GM19025 (cell line): Measurements from ENCODE around the gene CEBPB.
"Not testable (repeated sequence)": the region's sequence is repeated elsewhere in the genome, so short reads cannot be mapped to it uniquely, and the experiment has no call there.

Experiments
- ATAC-seq: cut with Tn5 transposase; IDR thresholded peaks from one replicate; pipeline ENCODE4 v1.9.1; 2021; ENCODE audit warnings: mild to moderate bottlenecking, low read depth, moderate library complexity; ENCODE audit not compliant: unreplicated experiment

The CEBPB gene

DNA sequence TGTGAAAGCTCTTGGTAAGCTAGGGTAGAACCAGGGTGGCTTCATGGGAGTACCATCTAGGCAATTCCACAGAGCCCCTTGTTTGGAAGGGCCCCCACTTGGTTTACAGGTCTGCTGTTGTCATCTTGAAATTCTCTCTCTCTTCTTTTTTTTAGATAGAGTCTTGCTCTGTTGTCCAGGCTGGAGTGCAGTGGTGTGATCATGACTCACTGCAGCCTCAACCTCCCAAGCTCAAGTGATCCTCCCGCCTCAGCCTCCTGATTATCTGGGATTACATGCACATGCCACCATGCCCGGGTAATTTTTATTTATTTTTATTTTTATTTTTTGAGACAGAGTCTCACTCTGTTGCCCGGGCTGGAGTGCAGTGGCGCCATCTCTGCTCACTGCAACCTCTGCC lies 18.2 kb downstream of the CEBPB start:
- not testable (repeated sequence) for ATAC-seq

DNA sequence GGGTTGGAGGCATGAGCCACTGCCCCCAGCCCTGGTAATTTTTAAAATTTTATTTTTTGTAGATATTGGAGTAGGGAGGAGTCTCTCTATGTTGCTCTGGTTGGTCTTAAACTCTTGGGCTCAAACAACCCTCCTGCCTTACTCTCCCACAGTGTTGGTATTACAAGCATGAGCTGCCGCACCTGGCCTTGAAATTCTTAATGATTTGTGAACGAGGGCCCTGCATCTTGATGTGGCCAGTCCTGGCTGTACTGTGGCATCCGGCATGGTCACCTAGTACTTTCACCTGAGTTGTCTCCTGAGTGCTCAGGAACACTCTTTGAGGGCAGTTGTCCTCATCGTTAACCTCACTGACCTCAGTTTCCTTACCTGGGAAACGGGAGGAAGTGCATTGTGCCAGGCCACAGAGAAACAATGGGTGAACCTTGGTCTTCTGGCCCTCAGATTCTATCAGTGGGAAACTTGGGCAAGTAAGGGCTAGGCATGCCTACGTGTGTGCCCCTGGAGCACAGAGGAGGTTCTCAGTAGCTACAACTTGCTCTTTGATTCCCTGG lies 19.5 kb downstream of the CEBPB start:
- no peak for ATAC-seq

- ATAC-seq: no peak
Observed at GRCh38 chr20:50211091-50211490, 20.5 kb downstream of the CEBPB start.

DNA sequence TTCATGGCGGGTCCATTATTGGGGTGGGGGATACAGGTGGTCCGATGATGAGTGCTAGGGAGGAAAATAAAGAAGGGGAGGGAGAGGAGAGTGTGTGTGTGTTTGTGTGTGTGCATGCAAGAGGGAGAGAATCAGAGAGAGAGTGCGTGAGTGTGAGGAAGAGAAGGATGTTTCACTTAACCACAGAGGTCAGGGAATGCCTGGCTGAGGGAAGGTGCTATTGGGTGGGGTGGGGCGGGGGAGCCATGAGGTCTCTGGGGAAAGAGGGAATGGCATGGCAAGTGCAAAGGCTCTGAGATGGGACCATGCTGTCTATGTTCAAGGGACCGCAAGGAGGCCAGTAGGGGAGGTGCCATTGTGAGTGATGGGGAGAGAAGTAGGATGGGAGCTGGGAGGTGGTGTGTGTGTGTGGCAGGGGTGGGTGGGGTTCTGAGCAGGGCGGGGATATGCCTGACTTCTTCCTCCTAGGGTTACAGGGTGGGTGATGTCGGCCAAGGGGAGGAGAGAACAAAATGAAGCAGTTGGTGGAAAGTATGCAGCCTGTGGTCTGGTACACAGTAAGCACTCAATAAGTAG lies 23.0 kb downstream of the CEBPB start:
- no peak for ATAC-seq

- ATAC-seq: no peak
Observed at GRCh38 chr20:50214226-50215024, 23.8 kb downstream of the CEBPB start.

- ATAC-seq: no peak
Observed at GRCh38 chr20:50215101-50215690, 24.6 kb downstream of the CEBPB start.

GRCh38 chr20:50215926-50216325 lies 25.3 kb downstream of the CEBPB start:
- no peak for ATAC-seq

- no peak for ATAC-seq
Observed at GRCh38 chr20:50216543-50217206, 26.0 kb downstream of the CEBPB start.

DNA sequence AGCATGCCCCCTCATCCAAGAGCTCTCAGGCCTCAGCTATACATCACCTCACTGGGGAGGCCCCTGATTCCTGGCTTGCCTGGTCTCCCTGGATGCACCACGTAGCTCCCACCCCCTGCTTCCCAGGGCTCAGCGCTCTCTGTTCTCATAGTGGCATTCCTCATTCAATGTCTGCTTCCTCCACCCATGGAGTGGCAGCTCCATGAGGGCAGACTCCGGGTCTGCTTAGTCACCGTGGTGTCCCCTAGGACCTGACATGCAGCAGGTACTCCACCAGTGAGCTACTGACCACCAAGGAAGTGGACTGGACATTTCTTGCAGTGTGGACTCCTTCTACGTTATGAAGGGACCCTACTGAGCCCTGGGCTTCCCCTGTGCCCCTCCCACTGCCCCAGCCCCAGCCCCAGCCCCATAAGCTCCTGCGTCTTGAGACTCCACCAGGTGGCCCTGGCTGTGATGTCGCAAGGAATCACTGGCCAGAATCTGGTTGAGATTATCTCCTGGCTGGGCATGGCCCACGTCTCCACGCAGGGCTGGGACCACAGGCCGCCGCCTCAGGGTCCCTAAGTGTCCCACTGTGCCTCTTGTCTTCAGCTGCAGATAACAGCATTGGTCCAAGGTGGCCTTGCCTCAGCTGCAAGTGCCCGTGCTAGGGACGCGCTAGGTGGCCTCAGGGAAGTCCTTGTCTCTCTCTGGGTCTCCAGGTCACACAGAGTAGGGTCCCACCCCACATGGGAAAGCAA lies 26.7 kb downstream of the CEBPB start:
- no peak for ATAC-seq

DNA sequence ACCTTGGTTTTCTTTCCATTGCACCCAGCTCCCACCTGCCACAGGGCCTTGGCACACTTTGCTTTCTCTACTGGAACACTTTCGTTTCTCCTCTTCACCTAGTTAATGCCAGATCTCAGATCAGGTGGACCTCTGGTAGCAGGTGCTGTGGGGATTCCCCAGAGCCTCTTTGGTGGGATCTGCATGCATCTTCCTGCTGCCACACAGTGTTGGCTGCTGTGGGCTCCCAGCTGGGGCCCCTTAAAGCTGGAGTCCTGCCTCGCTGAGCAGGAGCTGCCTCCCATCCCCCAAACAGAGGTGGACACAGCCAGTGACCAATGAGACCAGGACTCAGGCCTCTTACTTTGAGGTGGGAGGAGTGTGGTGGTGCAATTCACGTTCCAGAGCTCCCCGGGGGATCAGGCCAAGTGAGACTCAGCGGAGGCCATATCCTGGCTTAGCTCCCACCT lies 28.4 kb downstream of the CEBPB start:
- ATAC-seq: no peak

- ATAC-seq: no peak
Observed at GRCh38 chr20:50219600-50219999, 29.0 kb downstream of the CEBPB start.

DNA sequence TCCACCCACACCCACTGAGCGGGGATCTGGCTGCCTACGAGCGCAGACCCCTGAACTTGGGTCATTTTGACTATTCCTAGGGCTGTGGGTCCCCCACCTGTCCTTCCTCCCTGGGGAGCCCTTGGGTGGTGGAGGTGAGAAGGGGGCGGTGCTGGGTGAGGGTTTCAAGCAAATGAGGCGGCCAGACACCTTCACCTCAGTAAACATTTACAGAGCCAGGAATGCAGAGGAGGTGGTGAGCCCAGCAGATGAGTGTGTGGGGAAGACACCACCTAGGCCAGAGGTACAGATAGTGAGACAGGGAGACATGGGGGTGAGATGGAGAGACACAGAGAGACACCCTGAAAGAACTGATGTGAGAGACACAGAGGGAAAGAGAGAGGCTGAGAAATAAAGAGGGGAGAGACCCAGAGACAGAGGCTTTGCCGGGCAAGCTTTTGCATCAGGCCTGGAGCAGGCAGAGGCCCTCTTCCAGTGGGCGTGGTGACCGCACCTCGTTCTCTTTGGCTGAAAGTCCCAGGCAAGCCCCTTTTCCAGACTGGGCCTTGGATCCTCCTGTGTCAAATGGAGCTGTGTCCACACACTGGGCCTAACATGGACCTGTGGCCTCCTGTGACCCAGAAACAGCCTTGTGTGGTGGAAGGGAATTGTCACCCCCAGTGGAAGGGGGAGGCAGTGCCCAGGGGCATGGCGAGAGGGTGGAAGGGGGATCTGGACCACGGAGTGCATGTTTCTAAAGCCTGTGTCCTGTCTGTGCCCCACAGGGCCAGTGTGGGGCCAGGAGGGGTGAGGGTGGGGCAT lies 29.7 kb downstream of the CEBPB start:
- no peak for ATAC-seq

- ATAC-seq: no peak
Observed at GRCh38 chr20:50220894-50221365, 30.3 kb downstream of the CEBPB start.

GRCh38 chr20:50221501-50222308 lies 31.1 kb downstream of the CEBPB start:
- ATAC-seq: no peak

- ATAC-seq: no peak
Observed at GRCh38 chr20:50222309-50223038, 31.8 kb downstream of the CEBPB start.

DNA sequence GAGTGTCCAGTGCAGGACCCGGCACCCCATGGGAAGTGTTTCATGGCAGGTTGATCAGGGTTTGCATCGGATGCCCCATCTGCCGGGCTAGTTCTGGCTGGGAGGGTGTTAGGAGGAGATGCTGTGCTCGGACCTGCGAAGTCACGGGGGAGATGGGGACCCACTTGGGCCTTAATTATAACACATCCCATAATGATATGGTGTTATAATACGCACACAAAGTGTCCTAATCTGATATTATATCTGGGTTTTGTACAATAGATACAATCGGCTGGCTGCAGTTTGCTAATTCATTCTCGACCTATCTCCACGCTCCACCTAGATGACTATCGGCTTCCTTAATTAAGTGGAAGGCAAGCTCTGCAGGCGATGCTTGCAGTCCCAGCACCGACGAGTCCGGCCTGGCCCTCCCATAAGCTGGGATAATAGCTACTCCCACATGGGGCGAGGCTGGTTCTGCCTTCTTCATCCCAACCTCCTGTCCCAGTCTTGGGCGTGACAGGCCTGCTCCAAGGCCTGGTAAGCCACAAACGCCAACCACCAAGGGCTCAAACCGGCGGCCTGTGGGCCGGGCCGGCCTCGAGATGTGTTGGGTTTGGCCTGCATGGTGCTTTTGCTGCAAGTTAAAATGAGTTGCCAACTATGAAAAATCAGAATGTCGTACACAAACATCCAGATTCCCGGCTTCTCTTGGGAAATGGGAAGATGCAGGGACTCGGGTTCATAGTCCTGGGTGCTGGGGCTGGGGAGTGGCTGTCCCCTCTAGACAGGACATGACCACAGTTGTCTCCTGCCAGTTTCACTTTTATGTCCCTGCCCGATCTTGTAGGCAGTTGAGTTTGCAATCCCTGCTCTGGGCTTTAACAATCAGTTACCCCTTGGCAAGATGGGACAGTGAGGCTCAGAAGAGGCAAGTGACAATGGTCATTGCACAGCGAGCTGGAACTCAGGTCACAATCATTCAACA lies 32.7 kb downstream of the CEBPB start:
- no peak for ATAC-seq

DNA sequence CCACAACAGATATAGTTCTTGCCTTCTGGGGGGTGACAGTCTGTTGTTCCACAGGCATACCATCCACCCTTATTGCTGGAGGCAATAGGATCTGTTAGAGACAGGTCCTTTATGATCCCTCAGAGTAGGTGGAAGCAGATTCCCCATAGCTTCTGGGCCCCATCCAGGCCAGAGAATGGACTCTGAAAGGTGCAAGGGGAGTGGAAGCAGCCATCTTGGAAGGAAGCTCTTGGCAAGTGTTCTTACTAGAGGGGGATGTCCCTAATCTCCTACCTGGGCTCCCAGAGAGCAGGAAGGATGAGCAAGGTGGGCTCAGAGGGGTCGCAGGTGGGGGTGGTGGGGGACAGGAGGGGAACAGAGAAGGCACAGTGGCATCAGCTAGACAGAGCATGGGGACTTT lies 33.4 kb downstream of the CEBPB start:
- no peak for ATAC-seq
